K562 (cell line): ENCODE results near the gene HEXIM2. TPM values are rescaled to one million over a fixed set of nuclear protein-coding genes. Genes with fewer than 3 reads are reported as not detected.

ENCODE experiments used
- ARID2 ChIP-seq: fragments of 450-650 bp; IDR thresholded peaks from 2 replicates; pipeline ENCODE4 v1.6.1; 2017; ENCODE audit warnings: antibody characterized with exemption, mild to moderate bottlenecking
- CC2D1A ChIP-seq: fragments of 450-650 bp; IDR thresholded peaks from 2 replicates; pipeline ENCODE4 v1.6.1; 2017; ENCODE audit warnings: mild to moderate bottlenecking
- CTBP1 ChIP-seq: fragments of 450-650 bp; IDR thresholded peaks from 2 replicates; pipeline ENCODE4 v1.6.1; 2016; ENCODE audit warnings: borderline replicate concordance
- ELF1 ChIP-seq: fragments of 200-800 bp; sonication (Bioruptor generic); IDR thresholded peaks from 2 replicates; pipeline ENCODE4 v1.6.1; 2016; ENCODE audit warnings: missing genetic modification characterization, missing compliant biosample characterization
- ELF2 ChIP-seq: fragments of 250-450 bp; sonication (Bioruptor Pico); IDR thresholded peaks from 2 replicates; pipeline ENCODE4 v1.5.0; 2021; ENCODE audit warnings: mild to moderate bottlenecking
- FIP1L1 ChIP-seq: fragments of 200-400 bp; formaldehyde crosslinking; IDR thresholded peaks from 2 replicates; pipeline ENCODE4 v1.6.1; 2018; ENCODE audit warnings: mild to moderate bottlenecking, low read depth, low read length; ENCODE audit not compliant: poor library complexity, severe bottlenecking
- MXD1 ChIP-seq: fragments of 250-450 bp; sonication (Bioruptor Pico); IDR thresholded peaks from 2 replicates; pipeline ENCODE4 v1.8.0; 2021; ENCODE audit warnings: borderline replicate concordance, mild to moderate bottlenecking, moderate library complexity; ENCODE audit not compliant: poor library complexity, severe bottlenecking
- MYC ChIP-seq, 2 experiments: fragments of 250-450 bp in 1 of 2; sonication (Bioruptor Pico) in 1 of 2; IDR thresholded peaks; 2 replicates each; pipeline versions ENCODE4 v1.5.1 to v1.6.1; 2012 to 2021; ENCODE audit warnings: low read depth in 2 of 2, borderline replicate concordance in 1 of 2, improper control_type of control experiment in 1 of 2, low read length in 1 of 2, mild to moderate bottlenecking in 1 of 2, moderate library complexity in 1 of 2
- PHB2 ChIP-seq: fragments of 450-650 bp; IDR thresholded peaks from 2 replicates; pipeline ENCODE4 v1.6.1; 2017; ENCODE audit warnings: low read depth
- POLR2AphosphoS5 ChIP-seq: IDR thresholded peaks from 2 replicates; pipeline ENCODE4 v1.6.1; 2011; ENCODE audit warnings: mild to moderate bottlenecking, low read depth, low read length, moderate library complexity; ENCODE audit not compliant: control insufficient read depth, insufficient read depth
- POLR2H ChIP-seq: IDR thresholded peaks from 2 replicates; pipeline ENCODE4 v1.6.1; 2016; ENCODE audit warnings: missing genetic modification characterization, low read depth, mild to moderate bottlenecking, control low read depth, missing compliant biosample characterization, moderate library complexity
- RBFOX2 ChIP-seq: fragments of 200-400 bp; formaldehyde crosslinking; IDR thresholded peaks from 2 replicates; pipeline ENCODE4 v1.6.1; 2017; ENCODE audit warnings: low read depth, mild to moderate bottlenecking, low read length, moderate library complexity
- SMARCE1 ChIP-seq: fragments of 450-650 bp; IDR thresholded peaks from 2 replicates; pipeline ENCODE4 v1.7.1; 2016; ENCODE audit warnings: mild to moderate bottlenecking
- SP1 ChIP-seq: sonication (generic); formaldehyde crosslinking; IDR thresholded peaks from 2 replicates; pipeline ENCODE4 v1.8.1; 2022; ENCODE audit warnings: mild to moderate bottlenecking, missing genetic modification reagents
- ZNF3 ChIP-seq: fragments of 250-450 bp; sonication (Bioruptor Pico); IDR thresholded peaks from 2 replicates; pipeline ENCODE4 v1.5.0; 2021; ENCODE audit warnings: mild to moderate bottlenecking, moderate library complexity
- polyA plus RNA-seq, 8 experiments: library from polyadenylated mRNA; depleted of rRNA in 4 of 8; stranded (reverse) in 5 of 8; unstranded in 3 of 8; fragments of >200 nt; fragmentation: Nextera tagmentation in 2 of 8; fragmentation: Illumina TruSeq in 1 of 8; extraction: Ambion mirVana in 2 of 8; extraction: Trizol in 1 of 8; gene quantifications; 2 replicates each; pipeline versions ENCODE4 v1.2.1 to v1.2.3, GENCODE V29; 2011 to 2014; ENCODE audit warnings: inconsistent platforms in 1 of 8, missing spikeins in 1 of 8
- total RNA-seq, 7 experiments: library from RNA; depleted of rRNA in 6 of 7; stranded (reverse); fragments of >200 nt in 6 of 7; fragmentation: Illumina TruSeq in 2 of 7; extraction: Trizol in 2 of 7; gene quantifications; 2 replicates each; pipeline versions ENCODE4 v1.2.1 to v1.2.3, GENCODE V29; 2011 to 2021; ENCODE audit warnings: low replicate concordance in 1 of 7
- TF ChIP-seq, protein P1 (sequence below), 2 experiments: fragments of 150-350 bp in 1 of 2; IDR thresholded peaks; 2 replicates each; pipeline ENCODE4 v1.6.1; 2012 to 2016; ENCODE audit warnings: low read depth in 2 of 2, low read length in 2 of 2, mild to moderate bottlenecking in 1 of 2, moderate library complexity in 1 of 2
- TF ChIP-seq, protein P2 (sequence below): sonication (generic); formaldehyde crosslinking; IDR thresholded peaks from 2 replicates; pipeline ENCODE4 v1.8.0; 2022; ENCODE audit warnings: mild to moderate bottlenecking, missing genetic modification reagents

Gene HEXIM2
- total and polyA plus RNA-seq, 9 of the 15 experiments (the other 6 are each of a cell fraction or from before 2014, with no cell fraction given), result 0.69 to 3.4 (median 1.1) TPM; not detected in 2

DNA sequence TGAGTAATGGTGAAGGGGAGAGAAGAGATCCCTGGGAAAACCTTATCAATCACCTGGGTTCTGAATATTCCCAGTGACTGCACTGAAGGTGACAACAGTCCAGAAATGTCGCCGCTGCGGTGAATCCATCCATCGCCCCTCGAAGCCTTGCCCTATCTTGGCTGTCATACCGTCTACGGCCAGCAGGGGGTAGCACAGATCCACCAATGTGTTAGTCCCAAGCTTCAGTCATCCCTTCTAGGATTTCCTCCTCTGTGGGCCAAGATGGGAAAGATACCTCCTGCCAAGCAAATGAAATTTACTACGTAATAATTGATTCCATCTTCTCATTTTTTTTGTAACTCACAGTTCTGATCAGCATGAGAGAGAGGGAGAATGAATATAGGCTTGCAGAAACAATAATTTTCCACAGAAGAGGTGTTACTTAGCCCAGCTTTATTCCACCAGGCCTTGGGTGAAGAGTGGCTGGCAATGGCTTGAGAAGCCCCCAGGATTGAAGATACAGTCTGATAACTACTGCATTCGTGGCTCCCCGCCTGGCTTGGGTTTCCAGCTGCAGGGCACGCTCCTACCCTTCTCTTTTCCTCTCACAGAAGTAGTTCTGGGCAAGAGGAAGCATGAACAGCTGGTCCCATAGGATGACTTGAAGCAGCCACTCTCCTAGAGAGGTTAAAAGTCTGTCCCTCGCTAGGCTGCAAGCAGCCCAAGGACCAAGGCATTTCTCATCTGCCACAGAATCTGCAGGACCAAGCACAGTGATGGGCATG is 57.4 kb downstream of the HEXIM2 start (continued):
- TF ChIP-seq, protein P1, sequence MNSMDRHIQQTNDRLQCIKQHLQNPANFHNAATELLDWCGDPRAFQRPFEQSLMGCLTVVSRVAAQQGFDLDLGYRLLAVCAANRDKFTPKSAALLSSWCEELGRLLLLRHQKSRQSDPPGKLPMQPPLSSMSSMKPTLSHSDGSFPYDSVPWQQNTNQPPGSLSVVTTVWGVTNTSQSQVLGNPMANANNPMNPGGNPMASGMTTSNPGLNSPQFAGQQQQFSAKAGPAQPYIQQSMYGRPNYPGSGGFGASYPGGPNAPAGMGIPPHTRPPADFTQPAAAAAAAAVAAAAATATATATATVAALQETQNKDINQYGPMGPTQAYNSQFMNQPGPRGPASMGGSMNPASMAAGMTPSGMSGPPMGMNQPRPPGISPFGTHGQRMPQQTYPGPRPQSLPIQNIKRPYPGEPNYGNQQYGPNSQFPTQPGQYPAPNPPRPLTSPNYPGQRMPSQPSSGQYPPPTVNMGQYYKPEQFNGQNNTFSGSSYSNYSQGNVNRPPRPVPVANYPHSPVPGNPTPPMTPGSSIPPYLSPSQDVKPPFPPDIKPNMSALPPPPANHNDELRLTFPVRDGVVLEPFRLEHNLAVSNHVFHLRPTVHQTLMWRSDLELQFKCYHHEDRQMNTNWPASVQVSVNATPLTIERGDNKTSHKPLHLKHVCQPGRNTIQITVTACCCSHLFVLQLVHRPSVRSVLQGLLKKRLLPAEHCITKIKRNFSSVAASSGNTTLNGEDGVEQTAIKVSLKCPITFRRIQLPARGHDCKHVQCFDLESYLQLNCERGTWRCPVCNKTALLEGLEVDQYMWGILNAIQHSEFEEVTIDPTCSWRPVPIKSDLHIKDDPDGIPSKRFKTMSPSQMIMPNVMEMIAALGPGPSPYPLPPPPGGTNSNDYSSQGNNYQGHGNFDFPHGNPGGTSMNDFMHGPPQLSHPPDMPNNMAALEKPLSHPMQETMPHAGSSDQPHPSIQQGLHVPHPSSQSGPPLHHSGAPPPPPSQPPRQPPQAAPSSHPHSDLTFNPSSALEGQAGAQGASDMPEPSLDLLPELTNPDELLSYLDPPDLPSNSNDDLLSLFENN (IDR thresholded peaks at IDR 0.05; ENCODE audit: low read depth in 2 of 2, low read length in 2 of 2), result no peak
- no peak for TF ChIP-seq RBFOX2
- TF ChIP-seq POLR2AphosphoS5, result no peak
- TF ChIP-seq POLR2H (tag), result no peak
- TF ChIP-seq ZNF3 (CRISPR knock-in tag), result no peak
- TF ChIP-seq CTBP1, result peak; percentile 46; the same call in 1 of the 2 replicates
- TF ChIP-seq FIP1L1, result no peak
- no peak for TF ChIP-seq MXD1 (CRISPR knock-in tag)
- peak; percentile 32; the same call in 1 of the 2 replicates for TF ChIP-seq MYC (IDR thresholded peaks at IDR 0.05; ENCODE audit: low read depth, low read length)
- no peak for TF ChIP-seq MYC (CRISPR knock-in tag; IDR thresholded peaks at IDR 0.05; ENCODE audit: borderline replicate concordance, low read depth)
- TF ChIP-seq ELF2 (CRISPR knock-in tag), result no peak
- TF ChIP-seq SP1, result peak; percentile 26; the same call in 1 of the 2 replicates
- TF ChIP-seq, protein P2, sequence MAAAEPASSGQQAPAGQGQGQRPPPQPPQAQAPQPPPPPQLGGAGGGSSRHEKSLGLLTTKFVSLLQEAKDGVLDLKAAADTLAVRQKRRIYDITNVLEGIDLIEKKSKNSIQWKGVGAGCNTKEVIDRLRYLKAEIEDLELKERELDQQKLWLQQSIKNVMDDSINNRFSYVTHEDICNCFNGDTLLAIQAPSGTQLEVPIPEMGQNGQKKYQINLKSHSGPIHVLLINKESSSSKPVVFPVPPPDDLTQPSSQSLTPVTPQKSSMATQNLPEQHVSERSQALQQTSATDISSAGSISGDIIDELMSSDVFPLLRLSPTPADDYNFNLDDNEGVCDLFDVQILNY (CRISPR knock-in tag), result no peak
- TF ChIP-seq CC2D1A, result peak; percentile 73; the same call in 1 of the 2 replicates
- TF ChIP-seq PHB2, result no peak
- no peak for TF ChIP-seq SMARCE1
- TF ChIP-seq ARID2, result peak; percentile 78
- TF ChIP-seq ELF1 (tag), result no peak
